Psoas muscle (tissue), 8 donors: ENCODE results near the gene ZNF292. TPM values are rescaled to one million over a fixed set of nuclear protein-coding genes. Genes with fewer than 3 reads are reported as not detected.
"Not testable (repeated sequence)": the region's sequence is repeated elsewhere in the genome, so short reads cannot be mapped to it uniquely, and the experiment has no call there.

Experiments
- ATAC-seq, 4 donors: fragments of 200-7000 bp; cut with Tn5 transposase; one replicate each; pipeline ENCODE4 v1.9.1; 2020; ENCODE audit warnings: moderate library complexity in 3 of 4, mild to moderate bottlenecking in 2 of 4
- DNase-seq, 2 donors: peaks; one replicate each; pipeline ENCODE4 v3.0.0-alpha.2; 2020
- H3K27ac ChIP-seq: fragments of 200-600 bp; one replicate; pipeline ENCODE4 v1.8.0; 2022
- H3K27me3 ChIP-seq, 3 donors: fragments of 200-600 bp in 1 of 3; one replicate each; pipeline versions ENCODE4 v1.6.1 to v1.8.0; 2013 to 2022; ENCODE audit warnings: low read length in 2 of 3, mild to moderate bottlenecking in 2 of 3, moderate library complexity in 1 of 3; ENCODE audit not compliant: insufficient read depth in 3 of 3
- H3K36me3 ChIP-seq, 2 donors: fragments of 200-600 bp in 1 of 2; one replicate each; pipeline versions ENCODE4 v1.6.1 to v1.8.0; 2013 to 2022; ENCODE audit warnings: low read depth in 1 of 2, mild to moderate bottlenecking in 1 of 2, moderate library complexity in 1 of 2; ENCODE audit not compliant: insufficient read depth in 1 of 2
- H3K4me1 ChIP-seq: fragments of 200-600 bp; one replicate; pipeline ENCODE4 v1.8.0; 2022
- H3K4me3 ChIP-seq: fragments of 200-600 bp; one replicate; pipeline ENCODE4 v1.8.0; 2022; ENCODE audit warnings: mild to moderate bottlenecking
- H3K9me3 ChIP-seq: fragments of 200-600 bp; one replicate; pipeline ENCODE4 v1.8.0; 2022
- WGBS, 3 donors: extraction: QIAGEN DNeasy Blood & Tissue Kit; methylation state at CpG; one replicate each; pipeline versions ENCODE4 v1.1.6 to v1.1.7; 2013; 5-methylcytosine and 5-hydroxymethylcytosine counted together
- intact Hi-C, 2 donors: fragments of 100-400 bp; cut with DNase I; formaldehyde crosslinking; loops; one replicate each; pipeline versions ENCODE4 v1.11.0 to v1.14.2; 2022
- polyA plus RNA-seq, 3 donors: library from polyadenylated mRNA; stranded (reverse); fragments of 200-250 nt; gene quantifications; one replicate each; pipeline ENCODE4 v1.2.3, GENCODE V29; 2013
- total RNA-seq, 4 donors: library from RNA; stranded (reverse); fragmentation: NEBNext Ultra II Directional in 2 of 4; extraction: Animal tissue kit (Norgen Biotek cat#: 25700) in 2 of 4; gene quantifications; one replicate each; pipeline versions ENCODE4 v1.2.1 to v1.2.4, GENCODE V29; 2021 to 2023
- TF ChIP-seq, protein P1 (sequence below): fragments of 200-600 bp; IDR thresholded peaks from one replicate; pipeline ENCODE4 v1.8.0; 2022; ENCODE audit warnings: antibody characterized with exemption
- donor health status: healthy with polysubstance abuse.
- donor health status: DM: no; HTN: no; CAD: no; lungs with moderate emphysema.
- donor health status: Bipolar disorder and iron deficiency.
- donor health status: healthy.
- donor health status: DM: yes; HTN: yes; CAD: no.
- donor health status: DM: no; HTN: no; CAD: no.
- donor health status: DM: no; HTN: no; CAD: no.
- donor health status: DM: yes; HTN: yes; CAD: no.

ZNF292 gene
- total and polyA plus RNA-seq, 7 donors: 1.9 to 21.3 (median 16.7) TPM

GRCh38 chr6:87184762-87185250 lies 29.4 kb downstream of the ZNF292 start:
- no peak for DNase-seq
- H3K36me3 ChIP-seq: peaks cover 0 to 11% of the 10 kb centered on the region in 2 donors
- peaks cover 29% of the 10 kb centered on the region for H3K4me1 ChIP-seq
- 96 to 100% (median 100%) methylated on average over 2 of the region's 2 CpGs for WGBS, 3 donors
- no peaks in the 10 kb centered on the region for H3K27me3 ChIP-seq
- TF ChIP-seq, protein P1, sequence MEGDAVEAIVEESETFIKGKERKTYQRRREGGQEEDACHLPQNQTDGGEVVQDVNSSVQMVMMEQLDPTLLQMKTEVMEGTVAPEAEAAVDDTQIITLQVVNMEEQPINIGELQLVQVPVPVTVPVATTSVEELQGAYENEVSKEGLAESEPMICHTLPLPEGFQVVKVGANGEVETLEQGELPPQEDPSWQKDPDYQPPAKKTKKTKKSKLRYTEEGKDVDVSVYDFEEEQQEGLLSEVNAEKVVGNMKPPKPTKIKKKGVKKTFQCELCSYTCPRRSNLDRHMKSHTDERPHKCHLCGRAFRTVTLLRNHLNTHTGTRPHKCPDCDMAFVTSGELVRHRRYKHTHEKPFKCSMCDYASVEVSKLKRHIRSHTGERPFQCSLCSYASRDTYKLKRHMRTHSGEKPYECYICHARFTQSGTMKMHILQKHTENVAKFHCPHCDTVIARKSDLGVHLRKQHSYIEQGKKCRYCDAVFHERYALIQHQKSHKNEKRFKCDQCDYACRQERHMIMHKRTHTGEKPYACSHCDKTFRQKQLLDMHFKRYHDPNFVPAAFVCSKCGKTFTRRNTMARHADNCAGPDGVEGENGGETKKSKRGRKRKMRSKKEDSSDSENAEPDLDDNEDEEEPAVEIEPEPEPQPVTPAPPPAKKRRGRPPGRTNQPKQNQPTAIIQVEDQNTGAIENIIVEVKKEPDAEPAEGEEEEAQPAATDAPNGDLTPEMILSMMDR: no peak
- ATAC-seq: peak in 1 of 4 donors; percentile 16
- no peak overlapping the region for H3K27ac ChIP-seq
- H3K9me3 ChIP-seq: no peaks in the 10 kb centered on the region
- intact Hi-C loops: no loop called here
- no peak overlapping the region for H3K4me3 ChIP-seq

DNA sequence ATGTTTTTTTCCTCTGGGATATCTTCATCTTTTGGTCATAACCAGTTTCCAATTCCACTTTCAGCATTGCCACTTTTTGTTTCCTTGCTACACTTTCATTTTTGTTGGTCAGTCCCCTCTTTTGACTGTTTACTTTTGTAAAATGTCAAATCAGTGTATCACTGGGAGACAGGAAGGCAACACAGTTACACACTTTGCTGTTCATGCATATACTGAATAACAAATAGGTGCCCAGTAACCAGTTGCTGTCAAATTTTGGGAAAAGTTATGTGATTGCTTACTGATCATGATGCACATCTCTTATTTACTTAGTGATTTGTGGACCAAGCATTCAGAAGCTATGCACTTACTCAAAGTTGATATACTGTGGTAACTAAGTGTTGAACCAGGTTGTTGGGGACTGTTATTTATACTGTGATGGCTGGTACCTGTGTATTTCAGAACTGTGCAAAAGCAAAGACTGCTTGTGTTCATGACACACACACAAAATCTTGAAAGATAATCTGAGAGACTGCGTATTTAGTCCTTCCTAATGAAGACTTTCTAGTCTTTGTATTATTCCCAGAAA lies 41.0 kb downstream of the ZNF292 start:
- no peak for DNase-seq
- 96 to 100% (median 96%) methylated on average over 1 of the region's 1 CpG for WGBS, 3 donors
- no peaks in the 10 kb centered on the region for H3K36me3 ChIP-seq

GRCh38 chr6:87197547-87197946 lies 42.2 kb downstream of the ZNF292 start:
- WGBS, 3 donors: 83 to 96% (median 90%) methylated on average over 3 of the region's 3 CpGs
- DNase-seq (no peak), ATAC-seq (no peak)
- H3K4me3 ChIP-seq: no peak overlapping the region
- H3K36me3 ChIP-seq: peaks cover 0 to 3% of the 10 kb centered on the region in 2 donors
- H3K27ac ChIP-seq: no peak overlapping the region
- intact Hi-C loops: no loop called here
- TF ChIP-seq, protein P1: no peak
- H3K9me3 ChIP-seq: no peaks in the 10 kb centered on the region
- peaks cover 24% of the 10 kb centered on the region for H3K4me1 ChIP-seq
- H3K27me3 ChIP-seq: no peaks in the 10 kb centered on the region

More for the DNA sequence above, 41.0 kb downstream of the ZNF292 start:
- intact Hi-C loops: no loop called here
- TF ChIP-seq, protein P1: no peak
- ATAC-seq: no peak
- Histone ChIP-seq H3K27me3 (no peaks in the 10 kb centered on the region), H3K4me1 (peaks cover 24% of the 10 kb centered on the region), H3K4me3 (no peak overlapping the region), H3K27ac (no peak overlapping the region), H3K9me3 (no peaks in the 10 kb centered on the region)

DNA sequence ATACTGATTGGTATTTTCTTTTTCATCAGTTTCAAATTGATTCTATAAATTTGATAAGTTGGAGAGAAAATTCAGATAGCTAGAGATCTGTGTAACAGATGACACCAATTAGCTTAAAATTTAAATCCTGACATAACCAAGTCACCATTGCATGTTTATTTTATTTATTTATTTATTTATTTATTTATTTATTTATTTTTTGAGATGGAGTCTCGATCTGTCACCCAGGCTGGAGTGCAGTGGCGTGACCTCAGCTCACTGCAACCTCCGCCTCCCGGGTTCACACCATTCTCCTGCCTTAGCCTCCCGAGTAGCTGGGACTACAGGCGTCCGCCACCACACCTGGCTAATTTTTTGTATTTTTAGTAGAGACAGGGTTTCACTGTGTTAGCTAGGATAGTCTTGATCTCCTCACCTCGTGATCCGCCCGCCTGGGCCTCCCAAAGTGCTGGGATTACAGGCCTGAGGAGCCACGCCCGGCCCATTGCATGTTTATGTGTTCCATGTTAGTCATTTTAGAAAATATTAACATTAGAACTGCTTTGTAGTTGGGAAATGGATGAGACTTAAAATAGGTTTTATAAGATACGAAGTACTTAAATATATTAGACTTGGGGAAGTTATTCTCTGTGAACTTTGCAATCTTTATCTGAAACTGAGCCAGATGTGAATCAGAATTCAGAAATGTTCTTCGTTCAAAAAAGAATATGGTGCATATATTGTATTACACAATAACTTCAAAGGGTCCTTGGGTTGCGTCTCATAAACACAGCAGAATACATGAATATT lies 42.9 kb downstream of the ZNF292 start:
- H3K27ac ChIP-seq: not testable (repeated sequence)

DNA sequence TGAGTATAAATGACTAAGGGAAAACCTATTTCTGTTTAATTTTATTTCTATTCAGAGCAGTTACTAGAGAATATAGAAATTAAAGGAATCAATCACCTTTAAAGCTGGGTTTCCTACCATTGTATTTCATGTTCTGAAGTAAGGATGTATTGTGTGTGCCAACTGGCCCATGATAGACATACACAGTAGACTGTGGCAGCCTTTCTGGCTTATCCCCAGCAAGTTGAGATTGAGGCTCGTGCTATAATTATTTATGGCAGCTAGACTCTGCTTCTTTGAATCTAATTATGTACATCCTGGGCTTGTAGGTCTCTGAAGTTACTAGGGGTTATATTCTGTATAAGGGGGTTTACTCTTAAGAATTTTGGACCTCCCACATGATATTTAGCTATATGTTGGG lies 44.4 kb downstream of the ZNF292 start:
- intact Hi-C loops: loop anchor here in 1 of 2 donors (1.0 to 2.0 kb wide), 2 partner anchors 12 to 39 kb away; no protein-coding TSS in a partner anchor
- H3K4me1 ChIP-seq: peaks cover 24% of the 10 kb centered on the region
- no peak for DNase-seq
- peak overlapping the region; percentile 11 for H3K27ac ChIP-seq
- WGBS, 3 donors: 12 to 22% (median 16%) methylated on average over 1 of the region's 1 CpG
- peak in 3 of 4 donors; percentile 51 to 88 (median 85) for ATAC-seq
- H3K27me3 ChIP-seq: no peaks in the 10 kb centered on the region
- TF ChIP-seq, protein P1: no peak
- H3K9me3 ChIP-seq: no peaks in the 10 kb centered on the region
- H3K36me3 ChIP-seq: peaks cover 0 to 3% of the 10 kb centered on the region in 2 donors
- no peak overlapping the region for H3K4me3 ChIP-seq

More for the DNA sequence above, 42.9 kb downstream of the ZNF292 start:
- H3K4me3 ChIP-seq, H3K27me3 ChIP-seq, ATAC-seq, H3K36me3 ChIP-seq, DNase-seq, H3K9me3 ChIP-seq: not testable (repeated sequence)
- peaks cover 24% of the 10 kb centered on the region for H3K4me1 ChIP-seq
- intact Hi-C loops: loop anchor here in 1 of 2 donors (2.0 kb wide), 1 partner anchor 37 kb away; no protein-coding TSS in a partner anchor
- 92 to 95% (median 94%) methylated on average over 15 of the region's 15 CpGs for WGBS, 3 donors
